ENCODE data around the gene KAZALD1.

Gene KAZALD1

GRCh38 chr10:101085846-101086245 lies 24.1 kb downstream of the KAZALD1 start:
- H2AFZ ChIP-seq: no peak overlapping the region
- H3K27me3 ChIP-seq (ENCODE audit: control insufficient read depth, insufficient read depth, low read length): no peaks in the 10 kb centered on the region
- H3K9me3 ChIP-seq (ENCODE audit: control insufficient read depth, low read length): peaks cover 2% of the 10 kb centered on the region
- no peak for TF ChIP-seq CTCF (IDR thresholded peaks at IDR 0.05)
- H3K4me1 ChIP-seq: no peaks in the 10 kb centered on the region
- no peak overlapping the region for H3K9ac ChIP-seq
- H3K4me2 ChIP-seq (ENCODE audit: low read length): no peak overlapping the region
- no peak overlapping the region for H3K27ac ChIP-seq
- no peak overlapping the region for H3K4me3 ChIP-seq (ENCODE audit: low read depth, low read length)
- no peaks in the 10 kb centered on the region for H3K36me3 ChIP-seq (ENCODE audit: control insufficient read depth, insufficient read depth, low read length)
- H3K79me2 ChIP-seq: no peaks in the 10 kb centered on the region

GRCh38 chr10:101087376-101087775 lies 25.6 kb downstream of the KAZALD1 start:
- Histone ChIP-seq H3K9ac (no peak overlapping the region), H3K79me2 (no peaks in the 10 kb centered on the region), H3K36me3 (ENCODE audit: control insufficient read depth, insufficient read depth, low read length) (no peaks in the 10 kb centered on the region), H2AFZ (no peak overlapping the region), H3K27me3 (ENCODE audit: control insufficient read depth, insufficient read depth, low read length) (no peaks in the 10 kb centered on the region), H3K9me3 (ENCODE audit: control insufficient read depth, low read length) (no peaks in the 10 kb centered on the region), H3K4me1 (no peaks in the 10 kb centered on the region), H3K4me2 (ENCODE audit: low read length) (no peak overlapping the region), H3K4me3 (ENCODE audit: low read depth, low read length) (no peak overlapping the region), H3K27ac (no peak overlapping the region)
- TF ChIP-seq CTCF (IDR thresholded peaks at IDR 0.05): no peak

GRCh38 chr10:101087965-101088364 lies 26.2 kb downstream of the KAZALD1 start:
- H2AFZ ChIP-seq: no peak overlapping the region
- no peak overlapping the region for H3K27ac ChIP-seq
- no peak for TF ChIP-seq CTCF (IDR thresholded peaks at IDR 0.05)
- no peaks in the 10 kb centered on the region for H3K36me3 ChIP-seq (ENCODE audit: control insufficient read depth, insufficient read depth, low read length)
- H3K4me2 ChIP-seq (ENCODE audit: low read length): no peak overlapping the region
- no peak overlapping the region for H3K9ac ChIP-seq
- no peak overlapping the region for H3K4me3 ChIP-seq (ENCODE audit: low read depth, low read length)
- no peaks in the 10 kb centered on the region for H3K79me2 ChIP-seq
- no peaks in the 10 kb centered on the region for H3K4me1 ChIP-seq
- H3K9me3 ChIP-seq (ENCODE audit: control insufficient read depth, low read length): no peaks in the 10 kb centered on the region
- H3K27me3 ChIP-seq (ENCODE audit: control insufficient read depth, insufficient read depth, low read length): no peaks in the 10 kb centered on the region

- TF ChIP-seq CTCF (IDR thresholded peaks at IDR 0.05): no peak
- Histone ChIP-seq H3K9ac (no peak overlapping the region), H3K79me2 (no peaks in the 10 kb centered on the region), H3K4me2 (ENCODE audit: low read length) (no peak overlapping the region), H3K36me3 (ENCODE audit: control insufficient read depth, insufficient read depth, low read length) (no peaks in the 10 kb centered on the region), H3K4me3 (ENCODE audit: low read depth, low read length) (no peak overlapping the region), H3K27ac (no peak overlapping the region), H3K27me3 (ENCODE audit: control insufficient read depth, insufficient read depth, low read length) (no peaks in the 10 kb centered on the region), H3K4me1 (no peaks in the 10 kb centered on the region), H3K9me3 (ENCODE audit: control insufficient read depth, low read length) (no peaks in the 10 kb centered on the region), H2AFZ (no peak overlapping the region)
Measured at GRCh38 chr10:101089520-101090299, 27.9 kb downstream of the KAZALD1 start.

- Histone ChIP-seq H3K4me2 (ENCODE audit: low read length) (no peak overlapping the region), H3K4me3 (ENCODE audit: low read depth, low read length) (no peak overlapping the region), H3K36me3 (ENCODE audit: control insufficient read depth, insufficient read depth, low read length) (no peaks in the 10 kb centered on the region), H3K27me3 (ENCODE audit: control insufficient read depth, insufficient read depth, low read length) (no peaks in the 10 kb centered on the region), H3K9ac (no peak overlapping the region), H2AFZ (no peak overlapping the region), H3K9me3 (ENCODE audit: control insufficient read depth, low read length) (no peaks in the 10 kb centered on the region), H3K27ac (no peak overlapping the region), H3K79me2 (no peaks in the 10 kb centered on the region), H3K4me1 (no peaks in the 10 kb centered on the region)
- no peak for TF ChIP-seq CTCF (IDR thresholded peaks at IDR 0.05)
Measured at GRCh38 chr10:101090597-101090996, 28.8 kb downstream of the KAZALD1 start.

All from parathyroid adenoma (tissue), 2 donors.